Skin epidermis (tissue), 12 donors: ENCODE data around the gene GLI2.
A peak's percentile ranks its signal among the peaks of the same experiment; 100 is the strongest.

Experiments used
- H3K27ac ChIP-seq, 21 experiments: fragments of 200-600 bp; sonication (generic) in 11 of 21; one replicate each; pipeline ENCODE4 v1.5.0; 2020; ENCODE audit warnings: mild to moderate bottlenecking in 3 of 21, inconsistent platforms in 2 of 21, moderate library complexity in 2 of 21
- H3K4me3 ChIP-seq, 7 experiments: fragments of 200-600 bp; sonication (generic) in 2 of 7; one replicate each; pipeline ENCODE4 v1.5.0; 2020; ENCODE audit warnings: inconsistent platforms in 2 of 7, mild to moderate bottlenecking in 2 of 7, moderate library complexity in 1 of 7

Gene GLI2

GRCh38 chr2:120766470-120767351 lies 31.0 kb downstream of the GLI2 start:
- H3K4me3 ChIP-seq, result no peak overlapping the region
- peak overlapping the region in 5 of 21 experiments; percentile 19 to 77 (median 28) for H3K27ac ChIP-seq

GRCh38 chr2:120767486-120768005 lies 31.9 kb downstream of the GLI2 start:
- Histone ChIP-seq H3K4me3 (no peak overlapping the region), H3K27ac (no peak overlapping the region)

- H3K4me3 ChIP-seq, result no peak overlapping the region
- no peak overlapping the region for H3K27ac ChIP-seq
Measured at GRCh38 chr2:120768112-120769048, 32.7 kb downstream of the GLI2 start.

- Histone ChIP-seq H3K4me3 (no peak overlapping the region), H3K27ac (no peak overlapping the region)
Measured at GRCh38 chr2:120769076-120769786, 33.6 kb downstream of the GLI2 start.

GRCh38 chr2:120769787-120770120 lies 34.1 kb downstream of the GLI2 start:
- H3K27ac ChIP-seq, result no peak overlapping the region
- H3K4me3 ChIP-seq, result no peak overlapping the region

- H3K4me3 ChIP-seq, result no peak overlapping the region
- H3K27ac ChIP-seq, result no peak overlapping the region
Measured at GRCh38 chr2:120770176-120770575, 34.5 kb downstream of the GLI2 start.

GRCh38 chr2:120770641-120771040 lies 35.0 kb downstream of the GLI2 start:
- no peak overlapping the region for H3K4me3 ChIP-seq
- H3K27ac ChIP-seq, result peak overlapping the region in 4 of 21 experiments; percentile 10 to 49 (median 24)

- no peak overlapping the region for H3K4me3 ChIP-seq
- peak overlapping the region in 6 of 21 experiments; percentile 9 to 49 (median 12) for H3K27ac ChIP-seq
Measured at GRCh38 chr2:120771111-120771780, 35.6 kb downstream of the GLI2 start.

- Histone ChIP-seq H3K27ac (peak overlapping the region in 3 of 21 experiments; percentile 5 to 49 (median 9)), H3K4me3 (no peak overlapping the region)
Measured at GRCh38 chr2:120771781-120772208, 36.1 kb downstream of the GLI2 start.

GRCh38 chr2:120772261-120772660 lies 36.6 kb downstream of the GLI2 start:
- H3K4me3 ChIP-seq, result no peak overlapping the region
- H3K27ac ChIP-seq, result no peak overlapping the region

- Histone ChIP-seq H3K4me3 (no peak overlapping the region), H3K27ac (peak overlapping the region in 1 of 21 experiments; percentile 22)
Measured at GRCh38 chr2:120773186-120773800, 37.6 kb downstream of the GLI2 start.

- Histone ChIP-seq H3K27ac (no peak overlapping the region), H3K4me3 (no peak overlapping the region)
Measured at GRCh38 chr2:120774557-120775160, 39.0 kb downstream of the GLI2 start.

GRCh38 chr2:120775194-120775593 lies 39.5 kb downstream of the GLI2 start:
- H3K4me3 ChIP-seq, result no peak overlapping the region
- peak overlapping the region in 1 of 21 experiments; percentile 83 for H3K27ac ChIP-seq

- Histone ChIP-seq H3K27ac (peak overlapping the region in 2 of 21 experiments; percentile 6 to 83), H3K4me3 (no peak overlapping the region)
Measured at GRCh38 chr2:120775801-120776589, 40.3 kb downstream of the GLI2 start.

- H3K4me3 ChIP-seq, result no peak overlapping the region
- peak overlapping the region in 2 of 21 experiments; percentile 6 to 83 for H3K27ac ChIP-seq
Measured at GRCh38 chr2:120776649-120777048, 41.0 kb downstream of the GLI2 start.

GRCh38 chr2:120777170-120777751 lies 41.6 kb downstream of the GLI2 start:
- no peak overlapping the region for H3K4me3 ChIP-seq
- peak overlapping the region in 1 of 21 experiments; percentile 83 for H3K27ac ChIP-seq

- Histone ChIP-seq H3K4me3 (no peak overlapping the region), H3K27ac (peak overlapping the region in 1 of 21 experiments; percentile 83)
Measured at GRCh38 chr2:120777787-120778186, 42.1 kb downstream of the GLI2 start.
